Nephron (organoid): ENCODE results near the gene KCNMA1.

Experiments used
- H3K27ac Mint-ChIP-seq, 3 experiments: 2 replicates each; pipeline ENCODE4 v1.8.0; 2020; ENCODE audit warnings: mixed read lengths in 3 of 3, mild to moderate bottlenecking in 2 of 3, moderate library complexity in 1 of 3
- H3K27me3 Mint-ChIP-seq: 2 replicates; pipeline ENCODE4 v1.8.0; 2021; ENCODE audit warnings: low read depth, mild to moderate bottlenecking, moderate library complexity, mixed read lengths
- H3K36me3 Mint-ChIP-seq: 2 replicates; pipeline ENCODE4 v1.8.0; 2020; ENCODE audit warnings: low read depth, mixed read lengths
- H3K4me1 Mint-ChIP-seq: 2 replicates; pipeline ENCODE4 v1.8.0; 2020; ENCODE audit warnings: mixed read lengths
- H3K4me3 Mint-ChIP-seq, 3 experiments: 2 replicates each; pipeline ENCODE4 v1.8.0; 2020; ENCODE audit warnings: mild to moderate bottlenecking in 3 of 3, mixed read lengths in 3 of 3, moderate library complexity in 2 of 3
- H3K9me3 Mint-ChIP-seq: 2 replicates; pipeline ENCODE4 v1.8.0; 2020; ENCODE audit warnings: mixed read lengths
- CTCF ChIP-seq, 3 experiments: fragments of 200-600 bp; sonication (generic); IDR thresholded peaks; one replicate each; pipeline ENCODE4 v1.5.0; 2021; ENCODE audit warnings: antibody characterized with exemption in 3 of 3; ENCODE audit not compliant: unreplicated experiment in 3 of 3

Gene KCNMA1

GRCh38 chr10:77430530-77430929 is 207.1 kb downstream of the KCNMA1 start:
- Mint-ChIP-seq H3K36me3 (no peaks in the 10 kb centered on the region), H3K4me3 (no peak overlapping the region), H3K4me1 (peaks cover 78% of the 10 kb centered on the region), H3K27me3 (peaks cover 18% of the 10 kb centered on the region), H3K9me3 (no peaks in the 10 kb centered on the region), H3K27ac (peak overlapping the region in 2 of 3 experiments; percentile 16 to 17)
- no peak for TF ChIP-seq CTCF (IDR thresholded peaks at IDR 0.05; ENCODE audit: unreplicated experiment in 3 of 3)

GRCh38 chr10:77428691-77429395 is 208.8 kb downstream of the KCNMA1 start:
- no peaks in the 10 kb centered on the region for H3K9me3 Mint-ChIP-seq
- no peak overlapping the region for H3K4me3 Mint-ChIP-seq
- H3K27ac Mint-ChIP-seq: peak overlapping the region in 1 of 3 experiments; percentile 26
- H3K4me1 Mint-ChIP-seq: peaks cover 81% of the 10 kb centered on the region
- no peaks in the 10 kb centered on the region for H3K36me3 Mint-ChIP-seq
- peak; percentile 57 to 59 (median 57) for TF ChIP-seq CTCF (IDR thresholded peaks at IDR 0.05; ENCODE audit: unreplicated experiment in 3 of 3)
- H3K27me3 Mint-ChIP-seq: peaks cover 23% of the 10 kb centered on the region

- Mint-ChIP-seq H3K9me3 (no peaks in the 10 kb centered on the region), H3K36me3 (no peaks in the 10 kb centered on the region), H3K4me1 (peaks cover 85% of the 10 kb centered on the region), H3K4me3 (no peak overlapping the region), H3K27me3 (peaks cover 22% of the 10 kb centered on the region), H3K27ac (no peak overlapping the region)
- no peak for TF ChIP-seq CTCF (IDR thresholded peaks at IDR 0.05; ENCODE audit: unreplicated experiment in 3 of 3)
These were observed 213.4 kb downstream of the KCNMA1 start for GRCh38 chr10:77424257-77424656.

- Mint-ChIP-seq H3K4me1 (peaks cover 87% of the 10 kb centered on the region), H3K9me3 (no peaks in the 10 kb centered on the region), H3K27ac (peak overlapping the region in 2 of 3 experiments; percentile 20 to 54), H3K36me3 (no peaks in the 10 kb centered on the region), H3K4me3 (peak overlapping the region in 1 of 3 experiments; percentile 14), H3K27me3 (peaks cover 24% of the 10 kb centered on the region)
- TF ChIP-seq CTCF (IDR thresholded peaks at IDR 0.05; ENCODE audit: unreplicated experiment in 3 of 3): no peak
These were observed 214.9 kb downstream of the KCNMA1 start for GRCh38 chr10:77422491-77423338.

GRCh38 chr10:77421591-77421990 is 216.0 kb downstream of the KCNMA1 start:
- H3K4me3 Mint-ChIP-seq: no peak overlapping the region
- H3K9me3 Mint-ChIP-seq: no peaks in the 10 kb centered on the region
- peaks cover 26% of the 10 kb centered on the region for H3K27me3 Mint-ChIP-seq
- no peak for TF ChIP-seq CTCF (IDR thresholded peaks at IDR 0.05; ENCODE audit: unreplicated experiment in 3 of 3)
- peaks cover 92% of the 10 kb centered on the region for H3K4me1 Mint-ChIP-seq
- H3K27ac Mint-ChIP-seq: no peak overlapping the region
- no peaks in the 10 kb centered on the region for H3K36me3 Mint-ChIP-seq
